ENCODE results near the gene GLOD5. TPM values are rescaled to one million over a fixed set of nuclear protein-coding genes. Genes with fewer than 3 reads are reported as not detected.
"Not testable (repeated sequence)": the region's sequence is repeated elsewhere in the genome, so short reads cannot be mapped to it uniquely, and the experiment has no call there.

The GLOD5 gene
- total and polyA plus RNA-seq, 8 donors = 0.84 to 2.5 (median 1.6) TPM

DNA sequence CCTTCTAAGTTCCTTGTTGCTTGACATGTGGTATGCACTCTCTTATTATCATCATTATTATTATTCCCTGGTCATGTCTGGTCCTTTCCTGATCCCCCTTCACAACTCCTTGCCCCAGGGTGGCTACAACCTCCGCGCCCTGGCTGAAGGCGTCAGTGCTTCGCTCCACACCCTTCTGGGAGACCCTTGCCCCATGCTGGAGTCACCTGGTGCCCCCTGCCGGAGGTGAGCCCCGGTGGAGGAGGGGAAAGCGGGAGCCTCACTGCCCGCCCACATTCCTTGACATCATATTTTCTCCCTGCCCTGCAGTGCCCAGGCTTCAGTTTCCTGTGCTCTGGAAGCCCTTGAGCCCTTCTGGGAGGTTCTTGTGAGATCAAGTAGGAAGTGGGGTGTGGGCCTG lies 53.7 kb downstream of the GLOD5 start:
- no peaks in the 10 kb centered on the region for H3K9me3 ChIP-seq
- DNase-seq (no peak), ATAC-seq (no peak)
- no peaks in the 10 kb centered on the region for H3K27me3 ChIP-seq
- no peak overlapping the region for H3K27ac ChIP-seq
- TF ChIP-seq, protein P1, sequence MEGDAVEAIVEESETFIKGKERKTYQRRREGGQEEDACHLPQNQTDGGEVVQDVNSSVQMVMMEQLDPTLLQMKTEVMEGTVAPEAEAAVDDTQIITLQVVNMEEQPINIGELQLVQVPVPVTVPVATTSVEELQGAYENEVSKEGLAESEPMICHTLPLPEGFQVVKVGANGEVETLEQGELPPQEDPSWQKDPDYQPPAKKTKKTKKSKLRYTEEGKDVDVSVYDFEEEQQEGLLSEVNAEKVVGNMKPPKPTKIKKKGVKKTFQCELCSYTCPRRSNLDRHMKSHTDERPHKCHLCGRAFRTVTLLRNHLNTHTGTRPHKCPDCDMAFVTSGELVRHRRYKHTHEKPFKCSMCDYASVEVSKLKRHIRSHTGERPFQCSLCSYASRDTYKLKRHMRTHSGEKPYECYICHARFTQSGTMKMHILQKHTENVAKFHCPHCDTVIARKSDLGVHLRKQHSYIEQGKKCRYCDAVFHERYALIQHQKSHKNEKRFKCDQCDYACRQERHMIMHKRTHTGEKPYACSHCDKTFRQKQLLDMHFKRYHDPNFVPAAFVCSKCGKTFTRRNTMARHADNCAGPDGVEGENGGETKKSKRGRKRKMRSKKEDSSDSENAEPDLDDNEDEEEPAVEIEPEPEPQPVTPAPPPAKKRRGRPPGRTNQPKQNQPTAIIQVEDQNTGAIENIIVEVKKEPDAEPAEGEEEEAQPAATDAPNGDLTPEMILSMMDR (IDR thresholded peaks at IDR 0.05) = no peak
- no peaks in the 10 kb centered on the region for H3K4me1 ChIP-seq
- no peak overlapping the region for H3K4me3 ChIP-seq
- peaks cover 0 to 65% of the 10 kb centered on the region in 2 donors for H3K36me3 ChIP-seq
- intact Hi-C loops (cut with DNase I) = no loop called here

DNA sequence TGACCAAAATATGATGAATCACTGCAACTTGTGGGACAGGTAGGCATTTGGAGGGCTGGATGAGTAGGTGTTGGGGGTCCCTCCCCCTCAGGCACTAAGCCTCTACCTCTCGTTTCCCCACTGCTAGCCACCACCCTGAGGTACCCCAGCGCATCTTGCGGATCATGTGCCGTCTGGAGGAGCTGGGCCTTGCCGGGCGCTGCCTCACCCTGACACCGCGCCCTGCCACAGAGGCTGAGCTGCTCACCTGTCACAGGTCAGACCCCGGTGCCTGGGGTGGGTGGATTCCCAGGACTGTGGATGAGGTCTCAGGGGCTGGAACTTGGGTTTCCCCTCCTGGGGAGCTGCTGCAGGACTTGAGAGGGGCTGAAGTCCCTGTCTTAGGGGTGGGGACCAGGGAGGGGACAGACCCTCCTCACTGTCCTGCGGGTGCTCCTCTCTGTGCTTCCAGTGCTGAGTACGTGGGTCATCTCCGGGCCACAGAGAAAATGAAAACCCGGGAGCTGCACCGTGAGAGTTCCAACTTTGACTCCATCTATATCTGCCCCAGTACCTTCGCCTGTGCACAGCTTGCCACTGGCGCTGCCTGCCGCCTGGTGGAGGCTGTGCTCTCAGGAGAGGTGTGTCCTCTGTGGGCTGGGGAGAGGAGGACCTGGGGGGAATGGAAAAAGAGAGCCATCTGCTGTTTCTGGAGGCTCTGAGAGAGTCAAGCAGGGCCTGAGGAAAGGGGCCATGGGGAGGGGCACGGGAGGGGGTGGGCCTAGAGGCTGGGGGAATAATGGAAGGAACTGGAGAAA lies 54.7 kb downstream of the GLOD5 start:
- Histone ChIP-seq H3K27me3 (no peaks in the 10 kb centered on the region), H3K36me3 (peaks cover 0 to 60% of the 10 kb centered on the region in 2 donors)

DNA sequence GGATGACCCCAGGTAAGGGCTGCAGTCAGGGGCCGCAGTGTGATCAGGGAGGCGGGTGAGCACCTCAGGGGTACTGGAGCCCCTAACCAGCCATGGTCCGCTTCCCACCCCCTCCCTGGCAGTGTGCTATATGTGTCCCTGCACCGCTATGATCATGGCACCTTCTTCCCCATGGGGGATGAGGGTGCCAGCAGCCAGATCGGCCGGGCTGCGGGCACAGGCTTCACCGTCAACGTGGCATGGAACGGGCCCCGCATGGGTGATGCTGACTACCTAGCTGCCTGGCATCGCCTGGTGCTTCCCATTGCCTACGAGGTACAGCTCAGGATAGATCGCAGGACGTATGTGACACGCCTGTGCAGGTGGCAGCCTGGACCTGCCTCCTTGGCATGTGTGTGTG lies 56.6 kb downstream of the GLOD5 start:
- intact Hi-C loops (cut with DNase I) = no loop called here
- Histone ChIP-seq H3K36me3 (peaks cover 0 to 70% of the 10 kb centered on the region in 2 donors), H3K27me3 (no peaks in the 10 kb centered on the region), H3K9me3 (no peaks in the 10 kb centered on the region), H3K4me3 (no peak overlapping the region), H3K4me1 (no peaks in the 10 kb centered on the region), H3K27ac (no peak overlapping the region)
- DNase-seq = no peak
- no peak for ATAC-seq
- TF ChIP-seq, protein P1 (IDR thresholded peaks at IDR 0.05) = no peak

More for the DNA sequence above, 54.7 kb downstream of the GLOD5 start:
- Histone ChIP-seq H3K27ac (no peak overlapping the region), H3K4me3 (no peak overlapping the region), H3K9me3 (no peaks in the 10 kb centered on the region), H3K4me1 (no peaks in the 10 kb centered on the region)
- ATAC-seq = no peak
- intact Hi-C loops (cut with DNase I) = no loop called here
- DNase-seq = no peak
- TF ChIP-seq, protein P1 (IDR thresholded peaks at IDR 0.05) = no peak

DNA sequence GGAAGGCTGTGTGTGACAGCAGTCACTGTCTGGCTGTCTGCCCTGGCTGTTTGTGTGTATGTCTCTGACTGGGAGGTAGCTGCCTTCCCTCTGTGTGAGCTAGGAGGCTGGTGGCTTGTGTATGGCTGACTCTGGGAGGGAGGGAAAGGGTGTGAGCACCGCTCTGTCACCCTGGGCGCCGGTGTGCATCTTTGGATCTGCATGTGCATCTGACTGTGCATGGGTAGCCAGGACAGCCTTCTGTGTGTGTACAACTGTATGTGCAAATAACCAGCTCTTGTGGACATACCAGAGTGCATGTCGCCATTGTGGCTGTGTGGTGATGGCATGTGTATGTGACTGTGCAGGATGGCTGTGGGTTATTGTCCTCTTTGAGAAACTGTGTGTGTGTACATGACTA lies 57.3 kb downstream of the GLOD5 start:
- intact Hi-C loops (cut with DNase I) = no loop called here
- no peaks in the 10 kb centered on the region for H3K4me1 ChIP-seq
- no peak overlapping the region for H3K27ac ChIP-seq
- no peaks in the 10 kb centered on the region for H3K9me3 ChIP-seq
- no peak overlapping the region for H3K4me3 ChIP-seq
- H3K27me3 ChIP-seq = no peaks in the 10 kb centered on the region
- peaks cover 0 to 78% of the 10 kb centered on the region in 2 donors for H3K36me3 ChIP-seq
- TF ChIP-seq, protein P1 (IDR thresholded peaks at IDR 0.05) = no peak
- ATAC-seq = no peak
- no peak for DNase-seq

DNA sequence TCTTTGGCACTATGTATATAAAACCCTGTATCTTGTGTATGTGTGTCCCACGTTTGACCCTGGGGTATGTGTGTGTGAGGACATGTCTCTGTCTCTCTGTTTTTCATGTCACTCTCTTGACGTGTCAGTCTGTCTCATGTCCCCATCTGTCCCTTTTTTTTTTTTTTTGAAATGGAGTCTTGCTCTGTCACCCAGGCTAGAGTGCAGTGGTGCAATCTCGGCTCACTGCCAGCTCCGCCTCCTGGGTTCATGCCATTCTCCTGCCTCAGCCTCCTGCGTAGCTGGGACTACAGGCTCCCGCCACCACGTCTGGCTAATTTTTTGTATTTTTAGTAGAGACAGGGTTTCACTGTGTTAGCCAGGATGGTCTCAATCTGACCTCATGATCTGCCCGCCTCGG lies 57.8 kb downstream of the GLOD5 start:
- DNase-seq; H3K27ac ChIP-seq; intact Hi-C loops (cut with DNase I); H3K4me3 ChIP-seq; H3K4me1 ChIP-seq; H3K9me3 ChIP-seq; H3K27me3 ChIP-seq; ATAC-seq: not testable (repeated sequence)
- H3K36me3 ChIP-seq = peaks cover 0 to 81% of the 10 kb centered on the region in 2 donors

All from left lung (tissue), 10 donors.